ENCODE measurements around the gene CPA3.

CPA3 gene

DNA sequence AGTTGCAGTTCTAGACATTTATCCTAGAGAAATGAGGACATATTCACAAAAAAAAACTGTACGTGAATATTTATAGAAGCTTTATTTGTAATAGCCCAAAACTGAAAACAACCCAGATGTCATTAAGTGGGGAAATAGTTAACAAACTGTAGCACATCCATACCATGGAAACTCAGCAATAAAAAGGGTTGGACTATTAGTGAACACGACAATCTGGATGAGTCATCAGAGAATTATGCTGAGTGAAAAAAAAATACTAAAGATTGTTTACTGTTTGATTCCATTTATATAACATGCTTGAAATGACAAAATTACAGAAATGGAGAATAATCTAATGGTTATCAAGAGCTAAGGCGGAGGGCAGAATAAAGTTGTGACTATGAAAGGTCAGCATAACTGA lies 59.5 kb downstream of the CPA3 start:
- DNase-seq = no peak

DNA sequence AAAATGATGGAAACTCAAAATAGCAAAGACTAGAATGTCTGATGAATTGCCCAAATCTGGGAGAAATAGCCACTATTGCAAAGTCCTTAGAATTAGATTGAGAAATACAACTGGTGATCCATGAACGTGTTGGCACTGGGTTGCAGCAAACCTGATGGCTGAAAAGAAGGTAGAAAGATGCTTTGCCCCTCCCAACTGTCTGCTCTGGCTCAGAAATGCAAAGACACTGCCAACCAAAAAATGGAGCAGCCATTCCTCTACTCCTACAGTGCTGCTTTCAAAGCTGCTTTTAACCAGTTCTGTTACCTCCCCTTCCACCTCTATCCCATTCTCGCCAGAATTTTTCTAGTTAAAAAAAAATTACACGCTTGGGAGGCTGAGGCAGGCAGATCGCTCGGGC lies 60.7 kb downstream of the CPA3 start:
- DNase-seq = no peak

DNA sequence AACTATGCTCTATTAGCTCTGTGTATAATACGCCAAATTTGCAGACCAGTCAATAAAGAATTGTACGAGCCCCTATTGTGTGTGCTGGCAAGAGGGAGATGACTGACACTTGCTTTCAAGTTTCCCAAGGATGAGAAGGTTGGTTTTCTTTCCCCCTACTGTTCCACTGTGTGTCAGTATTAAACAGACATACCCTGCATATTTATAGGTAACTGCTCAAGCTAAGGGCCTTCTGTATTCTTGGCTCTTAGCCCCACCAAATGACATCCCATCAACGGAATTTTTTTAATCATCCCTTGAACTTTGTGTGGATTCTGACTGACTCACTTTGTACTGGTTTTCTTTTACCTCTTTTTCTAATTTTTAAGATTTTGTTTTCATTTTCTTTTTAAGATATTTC lies 65.7 kb downstream of the CPA3 start:
- no peak for DNase-seq

DNA sequence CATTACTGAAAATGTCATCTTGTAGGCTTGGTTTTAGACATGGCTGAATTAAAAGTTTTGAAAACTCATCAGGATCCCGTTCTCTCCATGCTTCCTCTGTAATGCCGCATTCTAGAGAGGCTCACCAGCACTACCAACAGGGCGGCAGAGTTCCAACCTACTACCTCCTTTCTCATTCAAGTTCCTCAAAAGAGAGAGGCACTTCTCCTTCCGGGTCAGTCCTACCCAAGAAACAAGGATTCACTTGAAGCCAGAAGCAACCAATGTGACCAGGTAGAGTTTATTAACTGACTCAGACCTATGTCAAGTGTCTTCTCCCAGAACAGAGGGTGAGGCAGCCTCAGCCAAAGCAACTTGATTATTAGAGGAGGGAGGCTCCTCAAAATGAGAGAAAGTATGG lies 66.5 kb downstream of the CPA3 start:
- no peak for DNase-seq

DNA sequence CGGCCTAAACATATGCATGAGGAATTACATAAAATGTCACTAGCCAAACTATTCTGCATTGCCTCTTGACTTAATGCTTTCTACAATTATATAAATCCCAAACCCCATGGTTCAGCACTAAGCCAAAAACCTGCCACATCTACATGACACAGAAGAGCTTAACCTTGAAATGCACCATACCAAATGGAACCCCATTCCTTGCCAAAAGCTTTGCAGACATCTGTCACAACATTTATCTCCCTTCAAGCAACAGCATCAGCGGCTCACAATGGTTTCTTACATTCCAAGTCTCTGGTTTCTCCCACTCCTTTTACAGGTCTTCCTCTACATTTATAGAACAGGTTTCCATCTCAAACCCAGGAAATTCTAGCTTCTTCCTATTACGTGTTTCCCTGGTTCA lies 67.9 kb downstream of the CPA3 start:
- no peak for DNase-seq

DNA sequence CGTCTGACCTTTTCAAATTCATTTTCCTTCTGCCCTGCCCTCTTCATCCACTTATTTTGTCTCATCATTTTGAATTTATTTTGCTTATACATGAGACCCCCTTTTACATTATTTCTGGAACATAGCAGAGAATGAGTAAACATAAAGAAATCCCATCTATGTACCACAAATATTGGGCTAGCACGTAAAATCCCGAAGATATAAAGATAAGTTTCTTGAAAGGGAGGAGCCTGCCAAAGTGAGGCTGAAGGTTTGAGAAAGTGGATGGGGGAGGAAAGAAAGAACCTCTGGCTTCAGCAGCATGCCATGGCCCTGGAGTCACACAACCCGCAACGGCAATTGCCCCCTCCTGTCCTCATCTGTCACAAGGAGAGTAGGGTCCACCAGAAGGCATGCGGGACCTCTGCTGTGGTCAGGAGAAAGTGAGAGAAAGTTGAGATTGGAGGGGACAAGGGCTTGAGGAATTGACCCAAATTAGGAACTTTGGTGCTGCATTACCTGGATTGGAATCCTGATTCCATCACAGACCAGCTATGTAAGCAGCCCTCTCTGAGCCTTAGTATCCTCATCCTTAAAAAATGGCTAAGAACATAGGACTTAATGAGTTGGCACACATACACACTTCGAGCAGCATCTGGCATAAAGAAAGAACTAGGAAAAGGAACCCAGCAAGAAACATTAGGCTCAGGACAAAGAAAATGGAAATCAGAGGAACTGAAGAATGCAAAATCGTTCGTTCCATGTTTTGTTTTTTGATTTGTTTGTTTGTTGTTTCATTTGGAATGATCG lies 72.6 kb downstream of the CPA3 start:
- DNase-seq = no peak

DNA sequence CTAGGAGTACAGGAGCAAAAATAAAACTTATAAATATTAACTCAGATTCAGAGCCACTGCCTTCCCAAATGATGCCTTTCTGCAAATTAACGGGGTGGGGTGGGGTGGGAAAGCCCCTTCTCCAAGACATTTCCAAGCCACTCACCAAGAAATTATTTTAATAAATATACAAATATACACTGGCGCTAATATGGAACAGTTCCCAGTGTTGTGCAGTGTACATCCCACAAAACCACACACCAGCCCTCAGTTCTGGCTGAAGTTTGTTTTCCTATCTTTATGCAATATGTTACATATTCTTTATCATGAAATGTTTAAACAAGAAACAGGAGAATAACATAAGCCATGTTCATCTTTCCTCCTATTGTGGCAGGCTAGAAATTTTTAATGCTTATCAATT lies 73.2 kb downstream of the CPA3 start:
- no peak for DNase-seq

DNA sequence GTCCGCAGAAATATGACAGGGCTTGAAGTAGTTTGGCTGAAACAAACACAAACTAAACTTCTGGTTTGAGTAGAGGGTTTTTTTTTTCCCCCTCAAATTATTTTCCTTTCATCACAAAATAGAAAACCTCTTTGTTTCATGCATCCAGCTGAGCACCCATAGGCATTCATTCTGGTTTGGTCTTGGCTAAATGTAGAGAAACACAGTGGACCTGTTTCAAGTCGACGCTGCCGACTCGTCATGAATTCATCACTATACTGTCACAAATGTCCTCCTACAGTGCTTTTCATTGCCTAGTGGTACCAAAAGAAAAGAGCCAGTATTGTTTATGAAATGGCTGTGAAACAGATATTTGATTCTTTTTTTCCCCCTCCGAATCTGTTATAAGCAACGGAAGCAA lies 73.8 kb downstream of the CPA3 start:
- DNase-seq = no peak

DNA sequence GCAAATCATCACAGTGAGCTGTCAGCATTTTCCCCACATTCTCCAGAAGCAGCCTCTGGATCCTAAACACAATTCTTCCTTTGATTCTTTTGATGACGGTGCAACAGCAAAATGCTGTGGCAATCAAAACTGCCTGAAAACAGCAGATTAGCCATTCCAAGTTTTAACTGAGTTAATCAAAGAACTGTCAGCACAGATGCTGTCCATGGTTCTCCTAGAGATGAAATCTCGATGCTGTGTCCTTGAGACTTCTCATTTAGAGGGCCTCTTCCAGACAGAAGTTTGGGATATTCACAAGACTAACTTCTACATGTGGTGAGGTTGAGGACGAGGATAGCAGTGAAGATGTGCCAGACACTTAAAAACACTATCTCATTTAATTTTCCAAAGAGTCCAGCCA lies 75.9 kb downstream of the CPA3 start:
- DNase-seq = no peak

DNA sequence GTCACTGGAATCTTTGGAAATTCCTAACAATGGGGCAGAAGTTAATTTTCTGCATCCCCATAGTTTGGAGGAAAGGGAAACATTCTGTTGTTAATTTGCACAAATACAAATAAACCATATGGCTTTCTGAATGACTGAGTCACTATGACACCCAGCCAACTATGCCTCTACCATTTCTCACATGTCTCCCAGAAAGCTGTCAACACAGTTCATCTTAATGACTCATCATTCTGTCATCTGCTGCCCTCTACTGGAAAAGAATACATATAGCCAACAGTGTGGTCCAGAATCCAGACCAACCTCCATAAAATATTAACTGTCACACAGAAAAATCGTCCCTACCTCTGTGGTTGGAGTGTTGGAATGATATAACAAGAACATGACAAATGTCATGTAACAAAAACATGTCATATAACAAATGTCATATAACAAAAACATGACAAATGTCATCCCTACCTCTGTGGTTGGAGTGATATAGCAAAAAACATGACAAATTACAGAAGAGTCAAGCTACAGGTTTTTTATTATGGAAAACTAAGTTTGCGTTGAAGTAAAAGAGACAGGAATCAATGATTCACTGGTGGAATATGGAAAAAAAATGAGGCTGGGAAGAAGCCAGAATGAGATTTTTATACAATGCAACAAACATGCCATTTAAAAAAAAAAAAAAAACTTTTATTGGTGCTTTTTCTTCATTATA lies 78.6 kb downstream of the CPA3 start:
- DNase-seq = peak; percentile 54

DNA sequence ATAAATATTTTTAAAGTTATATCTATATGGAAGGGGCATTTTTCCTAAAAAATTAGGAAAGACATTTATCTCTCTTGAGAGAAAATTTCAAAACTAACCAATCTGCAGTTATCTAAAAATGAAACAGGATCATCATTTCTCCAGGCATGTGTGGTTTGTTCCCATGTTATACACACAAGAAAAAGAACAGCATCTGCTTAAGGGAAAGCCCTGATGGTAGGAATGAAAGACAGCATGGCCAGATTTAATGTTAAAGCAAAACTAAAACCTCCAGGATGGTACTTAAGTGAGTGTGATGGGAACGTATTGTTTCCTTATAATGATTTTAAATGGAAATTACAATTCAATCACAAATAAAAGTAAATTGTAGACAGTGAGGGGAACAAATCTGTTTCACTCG lies 80.0 kb downstream of the CPA3 start:
- DNase-seq = no peak
